Measurements from ENCODE around the gene WDR88.
"Not testable (repeated sequence)": the region's sequence is repeated elsewhere in the genome, so short reads cannot be mapped to it uniquely, and the experiment has no call there.

Gene WDR88, protein sequence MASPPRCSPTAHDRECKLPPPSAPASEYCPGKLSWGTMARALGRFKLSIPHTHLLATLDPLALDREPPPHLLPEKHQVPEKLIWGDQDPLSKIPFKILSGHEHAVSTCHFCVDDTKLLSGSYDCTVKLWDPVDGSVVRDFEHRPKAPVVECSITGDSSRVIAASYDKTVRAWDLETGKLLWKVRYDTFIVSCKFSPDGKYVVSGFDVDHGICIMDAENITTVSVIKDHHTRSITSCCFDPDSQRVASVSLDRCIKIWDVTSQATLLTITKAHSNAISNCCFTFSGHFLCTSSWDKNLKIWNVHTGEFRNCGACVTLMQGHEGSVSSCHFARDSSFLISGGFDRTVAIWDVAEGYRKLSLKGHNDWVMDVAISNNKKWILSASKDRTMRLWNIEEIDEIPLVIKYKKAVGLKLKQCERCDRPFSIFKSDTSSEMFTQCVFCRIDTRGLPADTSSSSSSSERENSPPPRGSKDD

DNA sequence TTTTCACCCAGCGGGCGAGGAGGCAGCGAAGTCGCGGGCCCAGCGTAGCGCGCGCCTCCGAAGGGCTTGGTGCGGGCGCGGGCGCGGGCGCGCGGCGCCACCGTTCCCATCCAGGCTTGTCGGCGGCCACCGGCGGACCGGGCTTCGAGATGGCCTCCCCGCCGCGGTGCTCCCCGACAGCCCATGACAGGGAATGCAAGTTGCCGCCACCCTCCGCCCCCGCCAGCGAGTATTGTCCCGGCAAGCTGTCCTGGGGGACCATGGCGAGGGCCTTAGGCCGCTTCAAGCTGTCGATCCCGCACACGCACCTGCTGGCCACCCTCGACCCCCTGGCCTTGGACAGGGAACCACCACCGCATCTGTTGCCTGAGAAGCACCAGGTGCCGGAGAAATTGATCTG is at the start of gene WDR88:
Gene WDR88, plus strand, starts transcription at position 94 of the 400 bp plus-strand sequence. Its CDS starts 56 bp downstream, at position 150.
- no peak for DNase-seq (ENCODE audit: low read depth)

DNA sequence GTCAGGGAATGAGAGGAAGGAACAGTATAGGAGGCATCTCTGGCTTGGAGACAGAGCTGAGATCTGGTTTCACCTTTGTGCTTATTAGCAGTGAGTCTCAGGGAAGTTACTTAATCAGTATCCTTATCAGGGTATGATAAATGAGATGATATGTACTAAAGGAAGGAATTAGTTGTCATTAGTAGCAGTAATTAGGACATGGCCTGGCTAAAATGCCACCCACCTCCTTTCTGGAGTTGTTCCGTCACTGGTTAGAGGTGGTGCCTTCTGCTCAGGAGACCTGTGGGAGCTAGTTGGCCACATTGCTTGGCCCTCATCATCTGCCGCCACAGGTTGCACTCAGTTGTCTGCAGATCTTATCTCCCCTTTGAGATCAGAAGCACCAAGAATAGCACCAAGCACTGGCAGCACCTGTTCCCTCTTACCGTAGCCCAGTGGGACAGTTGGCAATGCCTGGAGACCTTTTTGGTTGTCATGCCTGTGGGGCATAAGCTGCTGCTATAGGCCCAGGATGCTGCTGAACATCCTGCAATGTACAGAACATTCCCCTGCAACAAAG is 46.3 kb upstream of the WDR88 start:
- no peak for DNase-seq (ENCODE audit: low read depth)

DNA sequence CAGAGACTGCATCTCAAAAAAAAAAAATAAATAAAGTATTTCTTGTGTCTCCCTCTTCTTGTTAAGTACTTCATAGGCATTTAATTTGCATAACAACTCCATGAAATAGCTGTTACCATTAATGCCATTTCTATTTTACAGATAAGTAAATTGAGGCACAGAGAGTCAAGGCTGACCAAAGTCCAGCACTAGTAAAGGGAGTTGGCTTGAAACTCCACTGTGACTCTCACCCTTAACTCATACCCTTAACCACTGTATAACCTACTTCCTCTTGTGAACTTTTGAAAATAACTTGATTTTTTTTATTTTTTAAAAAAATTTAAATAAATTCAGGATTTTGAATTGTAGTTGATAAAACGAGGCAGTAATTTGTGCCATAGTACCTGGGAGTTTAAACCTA is 45.0 kb upstream of the WDR88 start:
- no peak for DNase-seq (ENCODE audit: low read depth)

DNA sequence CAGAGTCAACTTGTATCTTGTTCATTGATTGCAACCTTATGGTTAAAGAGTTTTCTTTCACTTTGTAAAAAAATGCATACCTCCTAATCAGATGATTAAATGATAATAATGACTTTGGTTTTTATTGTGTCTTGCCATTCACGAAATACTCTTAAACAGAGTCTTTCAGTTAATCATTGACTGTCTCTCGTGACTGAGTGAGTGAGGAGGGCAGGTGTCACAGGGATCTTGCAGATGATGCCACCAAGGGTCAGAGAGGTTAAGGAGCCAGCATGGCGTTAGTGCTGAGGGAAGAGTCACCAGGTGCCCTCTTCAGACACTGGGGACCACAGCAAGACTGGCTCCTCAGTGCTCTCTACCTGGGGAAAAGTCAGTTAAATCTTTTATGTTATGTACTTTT is 42.9 kb upstream of the WDR88 start:
- no peak for DNase-seq (ENCODE audit: low read depth)

DNA sequence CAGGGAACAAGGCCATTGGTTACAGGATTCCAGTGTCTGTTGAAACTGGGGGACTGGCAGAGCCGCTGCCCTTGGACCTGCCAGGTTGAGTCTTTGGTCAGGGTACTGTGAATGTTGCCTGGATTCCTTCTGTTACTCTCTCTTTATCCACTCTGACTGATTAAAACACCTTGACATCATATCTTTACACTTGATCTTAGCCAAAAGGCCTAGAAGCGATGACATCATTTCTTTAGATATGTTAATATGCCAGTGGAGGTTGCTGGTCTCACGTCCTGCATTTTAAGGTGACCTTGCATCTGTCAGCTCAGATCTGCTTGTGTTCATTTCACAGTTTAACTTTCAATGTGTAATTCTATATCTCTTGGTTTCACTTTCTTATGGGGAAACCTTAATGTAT is 41.7 kb upstream of the WDR88 start:
- no peak for DNase-seq (ENCODE audit: low read depth)

DNA sequence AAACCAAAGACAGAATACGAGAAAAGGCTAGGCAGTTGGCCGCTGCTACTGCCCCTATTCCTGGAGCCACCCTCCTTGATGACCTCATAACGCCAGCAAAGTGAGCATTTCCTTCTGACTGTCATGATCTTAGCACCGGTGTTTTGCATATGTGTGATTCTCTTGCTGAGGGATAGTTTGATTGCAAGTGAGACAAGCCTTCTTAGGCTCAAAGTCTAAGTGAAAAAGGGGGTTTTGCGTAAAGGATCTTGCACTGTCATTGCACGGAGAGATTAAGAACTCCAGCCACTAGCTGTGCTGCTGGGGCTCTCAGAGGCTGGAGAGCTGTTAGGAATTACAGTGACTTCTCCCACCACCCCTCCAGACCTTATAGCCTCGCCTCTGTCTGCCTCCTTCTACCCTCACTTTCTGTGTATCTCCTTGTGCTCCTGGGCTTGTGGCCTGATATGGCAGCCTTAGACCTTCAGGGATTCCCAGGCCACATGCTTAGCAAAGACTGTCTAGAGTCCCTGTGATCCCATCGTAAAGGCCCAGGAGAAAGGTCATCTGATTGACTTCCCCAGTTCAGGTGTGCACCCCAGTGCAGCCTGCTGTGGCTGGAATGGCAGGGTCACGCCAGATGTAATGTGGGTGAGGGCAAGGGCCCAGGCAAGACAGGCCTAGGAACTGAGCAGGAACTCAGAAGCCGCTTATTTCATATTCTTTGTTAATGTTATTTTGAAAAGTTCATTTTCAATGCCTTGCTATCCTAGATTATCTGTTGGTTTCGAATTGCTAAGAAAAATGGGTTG is 38.3 kb upstream of the WDR88 start:
- DNase-seq (ENCODE audit: low read depth) = no peak

DNA sequence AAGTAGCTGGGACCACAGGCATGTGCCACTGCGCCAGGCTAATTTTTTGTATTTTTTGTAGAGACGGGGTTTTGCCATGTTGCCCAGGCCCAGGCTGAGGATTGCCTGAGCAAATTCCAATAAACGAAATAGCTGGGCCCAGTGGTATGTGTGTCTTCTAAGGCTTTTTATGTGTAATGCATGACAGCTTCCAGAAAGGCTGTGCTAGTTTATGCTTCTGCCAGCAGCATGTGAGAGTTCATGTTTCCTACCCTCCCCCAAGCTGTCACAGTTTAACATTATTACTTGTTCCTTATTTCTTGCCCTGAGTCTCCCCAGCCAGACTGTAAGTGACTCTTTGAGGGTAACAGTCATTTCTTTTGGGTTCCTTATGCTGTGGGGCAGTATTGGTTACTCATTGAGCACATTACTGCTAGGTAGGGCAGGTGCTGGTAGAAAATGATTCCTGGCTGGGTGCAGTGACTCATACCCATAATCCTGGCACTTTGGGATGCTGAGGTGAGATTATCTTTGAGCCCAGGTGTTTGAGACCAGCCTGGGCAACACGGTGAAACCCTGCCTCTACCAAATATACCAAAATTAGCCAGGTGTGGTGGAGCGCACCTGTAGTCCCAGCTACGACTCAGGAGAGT is 37.4 kb upstream of the WDR88 start:
- no peak for DNase-seq (ENCODE audit: low read depth)

DNA sequence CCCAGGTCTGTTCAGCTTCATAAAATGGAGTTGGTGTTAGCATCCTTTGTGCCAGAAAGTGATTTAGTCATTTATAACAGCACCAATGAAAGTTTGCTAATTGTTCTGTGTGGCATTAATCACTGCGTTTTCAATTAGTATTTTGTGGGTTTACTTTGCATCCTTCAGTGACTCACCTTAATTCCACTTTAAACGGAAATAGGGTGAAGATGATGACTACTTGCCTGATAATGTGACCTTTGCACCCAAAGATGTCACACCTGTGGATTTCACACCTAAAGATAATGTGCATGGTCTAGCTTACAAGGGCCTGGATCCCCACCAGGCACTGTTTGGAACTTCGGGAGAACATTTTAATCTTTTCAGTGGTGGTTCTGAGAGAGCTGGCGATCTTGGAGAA is 35.9 kb upstream of the WDR88 start:
- DNase-seq (ENCODE audit: low read depth) = no peak

DNA sequence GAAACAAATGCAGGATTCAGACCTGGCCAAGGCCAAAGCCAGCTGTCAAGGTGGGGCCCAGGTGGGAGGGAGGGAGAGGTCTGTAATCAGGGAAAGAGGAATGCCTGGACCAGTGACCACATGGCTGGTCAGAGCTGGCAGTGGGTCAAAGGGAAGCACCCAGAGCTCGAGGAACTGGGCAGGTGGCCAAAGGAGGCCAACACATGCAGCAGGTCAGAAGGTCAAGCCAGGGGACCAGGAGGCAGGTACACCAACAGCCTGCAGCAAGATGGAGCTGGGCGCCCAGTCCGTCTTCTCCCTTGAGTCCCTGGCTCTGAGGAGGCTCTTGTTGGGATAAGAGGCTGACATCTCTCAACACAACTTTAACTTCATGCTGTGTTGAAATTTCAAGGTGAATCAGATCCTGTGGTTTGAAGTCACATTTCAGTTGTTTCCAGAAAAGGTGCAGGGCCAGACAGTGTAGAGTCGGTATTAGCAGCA is 33.8 kb upstream of the WDR88 start:
- DNase-seq (ENCODE audit: low read depth) = no peak

DNA sequence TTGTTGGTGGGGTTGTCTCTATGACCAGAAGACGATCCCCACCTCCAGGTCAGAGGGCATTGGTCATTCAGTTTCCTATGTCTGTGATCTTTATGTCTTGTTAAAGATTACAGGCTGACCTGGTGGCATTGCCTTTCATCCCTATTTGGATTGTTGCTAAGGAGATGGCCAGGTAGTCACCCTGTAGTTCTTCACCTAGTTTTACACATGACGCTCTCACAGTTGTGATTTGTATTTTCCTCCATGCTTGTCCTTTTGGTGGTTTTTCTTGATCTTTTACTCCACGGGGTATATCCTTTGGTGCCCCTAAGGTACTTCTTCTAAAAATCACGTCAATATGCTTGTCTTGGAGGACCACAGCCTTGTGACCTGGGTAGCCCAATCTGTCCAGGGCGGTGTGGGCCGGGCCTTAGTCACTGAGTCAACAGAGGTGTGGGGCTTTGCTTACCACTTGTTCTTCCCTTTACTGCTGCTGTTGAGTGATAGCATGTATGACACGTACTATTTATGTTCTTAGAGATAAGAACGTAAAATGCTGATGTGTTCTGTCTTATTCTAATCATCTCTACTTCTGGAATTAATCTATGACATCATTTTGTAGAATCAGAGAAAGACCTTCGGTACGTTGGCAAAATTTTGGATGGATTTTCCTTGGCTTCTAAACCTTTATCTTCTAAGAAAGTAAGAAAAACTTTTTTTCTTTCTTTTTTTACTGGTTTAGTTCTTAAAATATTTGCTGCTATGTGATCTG is 30.8 kb upstream of the WDR88 start:
- DNase-seq (ENCODE audit: low read depth) = no peak

DNA sequence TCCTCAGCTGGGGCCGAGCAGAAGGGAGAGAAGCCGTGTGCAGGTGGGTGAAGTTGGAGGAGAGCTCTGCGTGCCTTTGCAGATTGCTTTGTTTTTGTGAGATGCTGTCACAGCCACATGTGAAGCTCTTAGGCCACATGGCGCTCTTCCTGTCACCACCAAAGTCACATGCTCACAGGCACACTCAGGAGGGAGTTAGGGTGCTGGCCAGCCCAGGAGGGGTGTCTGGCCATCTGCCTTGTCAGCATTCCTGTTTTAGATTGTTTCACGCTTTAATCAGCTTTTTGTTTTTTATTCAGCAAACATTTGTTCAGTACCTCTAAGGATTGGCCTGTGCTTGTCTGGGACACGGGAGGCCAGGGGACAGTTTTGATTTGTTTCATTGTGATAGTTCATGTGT is 29.0 kb upstream of the WDR88 start:
- no peak for DNase-seq (ENCODE audit: low read depth)

DNA sequence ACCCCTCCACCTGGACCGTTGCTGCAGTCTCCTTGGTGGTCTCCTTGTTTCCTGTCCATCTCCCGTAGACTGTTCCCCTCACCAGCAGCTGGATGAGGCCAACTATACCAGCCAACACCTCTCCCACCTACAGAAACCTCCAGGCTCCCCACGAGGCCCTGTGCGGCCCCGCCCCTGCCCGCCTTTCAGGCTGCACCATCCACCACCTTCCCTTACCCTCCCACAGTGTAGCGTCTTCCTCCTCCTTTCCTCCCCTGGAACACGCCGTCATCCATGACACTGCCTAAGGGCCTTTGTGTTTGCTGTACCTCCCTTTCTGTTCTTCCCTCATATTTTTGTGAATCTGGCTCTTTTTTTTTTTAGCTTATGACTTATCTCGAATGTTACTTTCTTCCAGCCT is 23.8 kb upstream of the WDR88 start:
- no peak for DNase-seq (ENCODE audit: low read depth)

DNA sequence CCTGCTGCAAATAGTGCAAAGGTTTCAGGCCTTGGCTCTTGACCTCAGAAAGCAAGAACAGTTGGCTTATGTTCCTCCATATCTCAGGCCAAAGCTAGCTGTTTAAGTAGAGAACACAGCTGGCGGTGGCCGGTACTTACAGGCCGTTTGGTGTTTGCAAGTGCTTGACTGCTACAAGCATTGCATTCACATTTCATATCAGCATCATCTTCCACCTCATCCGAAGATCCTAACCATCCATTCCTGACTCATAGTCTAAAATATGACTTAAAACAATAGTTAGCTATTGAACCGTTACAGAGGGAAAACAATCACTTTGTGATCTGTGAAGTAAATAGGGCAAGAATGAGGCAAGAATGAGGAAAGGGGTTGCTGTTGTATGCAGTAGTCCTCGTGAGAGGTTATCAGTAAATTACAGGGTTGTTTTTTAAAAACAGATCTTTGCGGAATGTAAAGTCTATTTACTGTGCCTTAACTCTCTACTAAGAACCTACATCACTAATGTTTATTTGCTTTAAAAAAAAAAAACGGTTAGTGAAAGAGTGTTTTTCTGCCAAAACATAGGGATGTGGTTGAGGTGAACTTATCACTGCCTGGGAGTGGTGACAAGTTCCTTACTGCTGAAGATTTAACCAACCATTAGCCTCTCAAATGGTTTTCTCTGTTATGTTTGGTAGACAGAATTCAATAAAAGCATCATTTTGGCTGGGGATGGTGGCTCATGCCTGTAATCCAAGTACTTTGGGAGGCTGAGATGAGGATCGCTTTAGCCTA is 21.6 kb upstream of the WDR88 start:
- no peak for DNase-seq (ENCODE audit: low read depth)

DNA sequence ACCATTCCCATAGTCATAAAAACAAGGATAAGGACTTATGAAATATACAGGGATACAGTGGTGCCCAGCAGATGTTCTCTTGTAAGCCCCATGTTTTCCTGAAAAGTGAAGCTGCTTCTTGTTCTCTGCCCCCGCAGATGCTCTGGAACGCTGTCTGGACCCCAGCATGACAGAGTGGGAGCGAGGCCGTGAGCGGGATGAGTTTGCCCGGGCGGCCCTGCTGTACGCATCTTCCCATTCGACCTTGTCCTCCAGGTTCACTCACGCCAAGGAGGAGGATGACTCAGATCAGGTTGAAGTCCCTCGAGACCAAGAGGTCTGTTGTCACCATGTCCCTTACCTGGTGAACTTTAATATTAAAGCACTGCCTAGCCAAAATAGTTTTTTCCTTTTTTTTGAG is 20.3 kb upstream of the WDR88 start:
- no peak for DNase-seq (ENCODE audit: low read depth)

DNA sequence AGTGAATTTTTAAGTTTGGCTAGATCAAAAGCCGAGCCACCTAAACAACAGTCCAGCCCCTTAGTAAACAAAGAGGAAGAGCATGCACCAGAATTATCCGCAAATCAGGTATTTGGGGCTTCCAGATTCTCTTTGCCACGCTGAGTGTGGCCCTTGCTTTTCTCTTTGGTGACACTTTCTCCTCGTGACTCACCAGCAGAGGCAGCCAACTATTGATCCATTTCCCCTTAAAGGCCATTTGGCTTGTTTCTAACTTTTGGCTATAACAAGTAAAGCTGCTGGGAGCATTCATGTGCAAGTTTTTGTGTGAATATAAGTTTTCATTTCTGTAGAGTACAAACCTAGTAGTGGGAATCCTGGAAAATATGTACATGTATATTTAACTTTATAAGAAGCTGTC is 17.6 kb upstream of the WDR88 start:
- DNase-seq (ENCODE audit: low read depth) = no peak

DNA sequence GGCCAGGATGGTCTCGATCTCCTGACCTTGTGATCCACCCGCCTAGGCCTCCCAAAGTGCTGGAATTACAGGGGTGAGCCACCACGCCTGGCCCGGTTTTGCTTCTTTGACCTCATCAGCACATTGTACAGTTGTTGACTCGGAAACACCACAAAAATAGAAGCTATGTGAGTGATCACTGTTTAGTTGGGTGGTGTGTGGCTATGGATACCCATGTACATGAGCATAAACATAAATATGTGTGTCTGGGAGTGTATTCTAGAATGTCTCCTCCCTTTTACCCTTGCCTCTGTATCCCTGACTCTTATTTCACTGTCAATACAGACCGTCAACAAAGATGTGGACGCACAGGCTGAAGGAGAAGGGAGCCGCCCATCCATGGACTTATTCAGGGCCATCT is 14.4 kb upstream of the WDR88 start:
- no peak for DNase-seq (ENCODE audit: low read depth)

DNA sequence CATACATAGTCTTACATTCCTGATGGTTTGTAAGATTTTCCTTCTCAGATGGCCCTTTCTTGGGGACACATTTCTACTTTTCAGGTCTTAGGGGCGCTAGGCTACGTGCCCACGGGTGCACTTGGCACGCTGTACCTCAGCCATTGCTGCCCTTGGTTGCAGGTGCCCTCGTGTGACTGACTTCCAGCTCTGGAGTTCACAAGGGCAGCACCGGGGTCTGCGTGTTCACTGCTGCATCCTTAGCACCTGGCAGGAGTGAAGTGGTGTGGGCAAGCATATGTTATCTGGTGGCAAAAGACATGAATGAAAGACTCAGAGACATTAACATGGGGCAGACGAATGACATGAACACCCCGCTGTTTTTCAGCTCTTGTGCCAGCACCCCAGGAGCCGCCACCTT is 13.3 kb upstream of the WDR88 start:
- DNase-seq (ENCODE audit: low read depth) = no peak

DNA sequence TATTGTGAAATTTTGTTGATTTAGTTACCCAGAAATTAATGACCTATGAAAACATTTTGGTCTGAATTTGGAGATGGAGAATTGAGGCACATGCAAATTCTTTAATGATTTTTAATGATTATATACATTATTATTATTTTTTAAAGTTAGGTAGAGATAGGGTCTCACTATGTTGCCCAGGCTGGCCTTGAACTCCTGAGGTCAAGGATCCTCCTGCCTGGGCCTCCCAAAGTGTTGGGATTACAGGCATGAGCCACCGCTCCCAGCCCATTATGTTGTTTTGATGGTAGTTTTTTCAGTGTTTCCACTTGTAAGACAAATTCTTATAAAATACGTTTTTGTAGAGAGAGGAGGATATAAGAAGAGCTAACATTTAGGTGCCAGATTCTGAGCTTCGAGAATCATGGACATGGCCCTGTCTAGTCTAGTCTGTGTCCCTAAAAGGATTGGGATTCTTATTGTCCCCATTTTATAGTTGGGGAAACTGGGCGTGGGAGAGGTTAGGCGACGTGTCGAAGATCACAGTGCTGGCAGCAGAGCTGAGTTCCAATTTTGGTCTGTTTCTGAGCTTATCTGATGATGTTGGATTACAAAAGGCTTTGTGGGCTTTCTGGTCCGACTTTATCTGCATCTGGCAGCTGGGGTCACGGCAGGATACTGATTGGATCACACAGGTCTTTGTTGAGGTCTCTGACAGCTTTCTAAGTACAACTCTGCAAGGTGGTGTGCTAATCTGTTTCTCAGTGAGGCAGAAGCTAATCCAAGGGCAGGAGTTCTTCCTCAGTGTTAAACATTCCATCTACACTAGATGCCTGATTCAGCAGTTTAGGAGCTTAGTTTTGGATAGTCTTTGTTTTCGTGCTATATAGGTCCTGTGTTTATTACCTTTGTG is 7.5 kb upstream of the WDR88 start:
- DNase-seq (ENCODE audit: low read depth) = no peak

DNA sequence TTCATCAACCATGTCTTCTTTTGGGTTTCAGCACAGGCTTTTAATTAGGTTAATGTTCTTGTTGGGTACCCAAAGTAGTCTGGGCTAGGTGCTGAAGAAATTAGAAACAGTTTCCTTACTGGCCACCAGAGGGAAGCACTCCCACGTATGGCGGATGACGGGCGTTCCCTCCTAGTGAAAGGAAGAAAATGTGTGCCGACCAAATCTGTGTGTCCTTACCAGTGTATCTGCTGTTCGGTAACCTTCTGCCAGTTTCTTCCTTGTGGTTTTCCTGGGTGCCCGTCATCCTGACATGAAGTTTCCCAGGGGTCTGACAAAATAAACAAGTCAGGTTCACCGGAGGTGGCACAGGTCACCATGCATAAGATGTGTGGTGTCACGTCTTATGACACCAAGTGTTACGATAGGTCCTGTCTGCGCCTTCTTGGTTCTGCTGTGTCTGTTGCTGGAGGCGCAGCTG is 6.0 kb upstream of the WDR88 start:
- DNase-seq (ENCODE audit: low read depth) = no peak

DNA sequence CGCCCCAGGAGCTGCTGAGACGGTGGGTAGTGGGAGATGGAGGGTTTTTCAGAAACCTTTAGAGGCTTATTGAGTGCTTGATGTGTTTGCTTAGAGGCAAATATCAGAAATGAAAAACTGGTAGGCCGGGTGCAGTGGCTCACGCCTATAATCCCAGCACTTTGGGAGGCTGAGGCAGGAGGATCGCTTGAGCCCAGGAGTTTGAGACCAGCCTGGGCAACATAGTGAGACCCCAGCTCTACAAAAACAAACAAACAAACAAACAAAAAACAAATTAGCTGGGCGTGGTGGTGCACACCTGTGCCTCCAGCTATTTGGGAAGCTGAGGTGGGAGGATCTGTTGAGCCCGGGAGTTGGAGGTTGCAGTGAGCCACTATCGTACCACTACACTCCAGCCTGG is 5.2 kb upstream of the WDR88 start:
- not testable (repeated sequence) for DNase-seq (ENCODE audit: low read depth)

Data from GM04503 (cell line).